Measurements from ENCODE around the gene TMPRSS6.
A peak's percentile ranks its signal among the peaks of the same experiment; 100 is the strongest.

Gene TMPRSS6

DNA sequence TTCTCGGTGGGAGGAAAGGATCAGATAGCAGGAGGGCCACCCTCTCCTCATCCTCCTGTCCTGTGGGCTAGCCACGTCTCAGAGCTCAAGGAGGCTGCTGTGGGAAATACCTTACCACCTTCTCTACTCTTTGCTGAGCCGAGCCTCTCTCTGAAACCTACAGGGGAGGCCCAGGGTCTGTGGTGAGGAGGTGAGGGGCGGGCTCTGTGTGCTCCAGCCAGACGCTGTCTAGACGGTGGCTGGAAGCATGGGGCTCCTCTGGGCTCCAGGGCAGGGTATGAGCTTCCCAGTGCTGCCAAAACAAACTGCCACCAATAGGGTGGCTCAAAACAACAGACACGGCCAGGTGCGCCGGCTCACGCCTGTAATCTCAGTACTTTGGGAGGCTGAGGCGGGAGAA is 5.5 kb upstream of the TMPRSS6 start:
- no peak for DNase-seq

DNA sequence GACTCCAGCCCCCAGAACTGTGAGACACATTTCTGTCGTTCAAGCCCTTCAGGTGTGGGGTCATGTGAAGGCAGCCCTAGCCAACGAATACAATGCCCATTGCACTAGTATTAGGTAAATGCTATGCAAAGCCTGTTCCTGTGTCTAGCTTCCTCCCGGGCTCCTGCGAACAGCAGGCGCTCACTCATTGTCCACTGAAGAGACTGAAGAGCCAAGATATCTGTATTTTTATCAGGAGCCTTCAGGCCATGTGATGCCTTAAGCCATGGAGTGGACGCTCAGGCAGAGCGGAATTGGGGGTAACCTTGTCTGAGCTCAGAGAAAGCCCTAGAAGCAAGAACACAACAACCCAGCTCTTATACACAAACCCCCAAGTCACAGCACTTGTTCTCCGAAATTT is 4.2 kb upstream of the TMPRSS6 start:
- DNase-seq: no peak

DNA sequence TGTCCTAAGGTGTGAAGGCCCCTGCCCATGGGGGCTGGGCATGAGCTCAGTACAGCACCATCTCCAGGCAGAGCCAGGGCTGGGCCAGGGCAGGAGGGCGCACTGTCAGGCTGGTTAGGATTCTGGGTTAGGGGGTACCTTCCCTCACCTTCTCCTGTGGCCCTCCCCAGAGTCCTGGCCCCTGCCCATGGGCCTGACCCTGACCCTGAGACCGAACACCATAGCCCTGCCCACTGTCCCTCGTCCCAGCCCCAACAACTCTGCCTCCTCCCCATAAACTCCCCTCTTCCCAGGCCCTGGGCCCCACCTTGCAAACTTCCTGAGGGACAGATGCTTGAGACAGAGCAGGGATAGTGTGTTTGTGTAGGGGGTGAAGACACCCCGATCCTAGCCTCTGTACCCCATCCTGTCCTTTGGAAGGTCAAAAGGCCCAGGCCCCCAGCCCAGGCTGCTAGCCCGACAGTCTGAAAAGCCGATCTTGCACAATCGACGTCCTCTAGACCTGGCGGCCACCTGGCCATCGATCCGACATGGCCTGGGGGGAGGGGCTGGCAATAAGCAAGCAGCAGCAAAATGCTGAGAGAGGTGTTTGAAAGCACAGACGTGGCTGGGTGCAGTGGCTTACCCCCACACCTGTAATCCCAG is 2.7 kb upstream of the TMPRSS6 start:
- DNase-seq: no peak

DNA sequence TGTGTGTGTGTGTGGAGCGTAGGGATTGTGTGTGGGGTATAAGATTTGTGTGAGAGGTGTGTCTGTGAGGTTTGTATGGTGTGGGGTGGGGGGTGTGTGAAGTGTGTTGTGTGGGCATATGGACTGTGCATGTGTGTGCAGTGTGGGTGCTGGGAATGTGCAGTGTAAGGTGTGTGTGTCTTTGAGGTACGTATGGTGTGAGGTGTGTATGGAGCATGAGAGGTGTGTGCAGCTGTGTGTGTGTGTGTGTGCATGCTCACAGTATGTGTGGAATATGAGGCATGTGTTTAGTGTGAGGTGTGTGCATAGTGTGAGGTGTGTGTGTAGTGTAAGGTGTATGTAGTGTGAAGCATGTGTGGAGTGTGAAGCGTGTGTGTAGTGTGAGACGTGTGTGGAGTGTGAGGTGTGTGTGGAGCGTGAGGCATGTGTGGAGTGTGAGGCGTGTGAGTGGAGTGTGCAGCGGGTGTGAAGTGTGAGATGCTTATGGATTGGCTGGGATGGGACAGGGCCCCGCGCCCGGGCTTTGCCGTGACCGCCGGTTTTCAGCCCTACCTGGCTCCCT is 1.7 kb upstream of the TMPRSS6 start:
- DNase-seq: no peak

DNA sequence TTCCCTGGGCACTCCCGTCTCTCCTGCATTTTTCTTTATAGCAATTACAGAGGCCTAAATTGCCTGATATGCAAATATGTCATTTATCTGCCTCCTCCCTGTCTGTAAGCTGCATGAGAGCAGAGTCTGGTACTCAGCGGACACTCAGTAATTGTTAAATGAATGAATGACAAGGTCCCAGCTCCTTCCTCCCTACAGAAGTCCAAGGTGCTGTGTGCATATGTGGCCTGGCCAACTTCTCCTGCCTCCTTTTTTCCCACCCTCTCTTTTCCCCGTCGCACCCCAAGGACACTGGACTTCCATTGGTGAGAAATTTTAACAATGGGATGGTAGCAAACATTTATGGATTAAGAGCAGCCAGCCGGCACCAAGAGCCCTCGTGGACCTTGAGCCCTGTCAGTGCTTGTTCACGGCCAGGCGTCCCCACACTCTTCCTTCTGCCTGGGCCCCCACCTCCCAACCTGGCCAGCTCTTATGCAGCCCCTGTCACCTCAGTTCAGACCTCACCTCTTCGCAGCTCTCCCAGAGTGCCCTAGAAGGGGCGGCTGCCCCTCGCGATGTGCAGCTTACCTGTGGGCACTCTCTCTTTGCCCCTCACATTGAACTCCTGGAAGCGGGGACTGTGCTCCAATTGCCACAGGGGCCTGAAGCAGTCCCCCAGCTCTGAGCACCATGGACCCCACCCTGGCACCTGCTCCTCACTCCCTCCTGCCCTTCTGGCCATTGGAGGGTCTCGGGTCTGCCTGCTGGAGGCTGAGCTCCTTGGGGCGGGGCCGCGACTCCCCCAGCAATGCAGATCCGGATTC is 1.5 kb downstream of the TMPRSS6 start:
- DNase-seq: no peak

DNA sequence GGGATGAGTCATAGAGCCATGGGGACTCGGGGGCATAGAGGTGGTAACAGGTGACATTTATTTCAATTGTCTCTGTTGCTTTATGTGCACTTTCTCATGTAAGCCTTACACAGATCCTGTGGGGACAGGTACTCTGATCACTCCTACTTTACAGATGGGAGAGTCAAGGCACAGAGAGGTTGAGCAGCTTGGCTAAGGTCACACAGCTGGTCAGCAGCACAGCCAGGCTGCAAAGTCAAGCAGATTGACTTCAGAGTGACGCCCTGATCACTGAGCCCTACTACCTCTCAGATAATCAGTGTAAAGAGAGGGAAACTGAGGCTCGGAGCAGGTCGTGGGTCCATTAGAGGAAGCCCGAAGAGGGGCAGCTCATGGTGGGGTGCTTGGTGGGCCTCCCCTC is 3.5 kb downstream of the TMPRSS6 start:
- no peak for DNase-seq

DNA sequence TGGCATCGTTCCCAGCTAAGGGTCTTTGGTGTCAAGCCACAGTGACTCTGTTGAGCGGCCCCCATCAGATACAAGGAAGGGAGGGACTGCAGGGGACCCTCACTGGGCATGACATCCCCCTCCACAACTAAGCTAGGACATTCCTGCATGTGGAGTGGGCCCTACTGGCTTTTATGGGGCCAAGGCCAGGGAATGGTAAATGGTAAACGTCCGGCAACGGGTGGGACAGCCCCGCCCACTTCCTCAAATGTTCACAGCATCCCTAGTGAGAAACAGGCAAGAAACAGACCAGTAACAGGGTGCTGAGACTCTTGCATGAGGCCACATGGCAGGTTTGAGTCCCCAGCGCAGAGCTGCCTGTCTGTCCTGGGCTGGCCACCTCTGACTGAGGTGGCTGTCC is 4.4 kb downstream of the TMPRSS6 start:
- DNase-seq: no peak

DNA sequence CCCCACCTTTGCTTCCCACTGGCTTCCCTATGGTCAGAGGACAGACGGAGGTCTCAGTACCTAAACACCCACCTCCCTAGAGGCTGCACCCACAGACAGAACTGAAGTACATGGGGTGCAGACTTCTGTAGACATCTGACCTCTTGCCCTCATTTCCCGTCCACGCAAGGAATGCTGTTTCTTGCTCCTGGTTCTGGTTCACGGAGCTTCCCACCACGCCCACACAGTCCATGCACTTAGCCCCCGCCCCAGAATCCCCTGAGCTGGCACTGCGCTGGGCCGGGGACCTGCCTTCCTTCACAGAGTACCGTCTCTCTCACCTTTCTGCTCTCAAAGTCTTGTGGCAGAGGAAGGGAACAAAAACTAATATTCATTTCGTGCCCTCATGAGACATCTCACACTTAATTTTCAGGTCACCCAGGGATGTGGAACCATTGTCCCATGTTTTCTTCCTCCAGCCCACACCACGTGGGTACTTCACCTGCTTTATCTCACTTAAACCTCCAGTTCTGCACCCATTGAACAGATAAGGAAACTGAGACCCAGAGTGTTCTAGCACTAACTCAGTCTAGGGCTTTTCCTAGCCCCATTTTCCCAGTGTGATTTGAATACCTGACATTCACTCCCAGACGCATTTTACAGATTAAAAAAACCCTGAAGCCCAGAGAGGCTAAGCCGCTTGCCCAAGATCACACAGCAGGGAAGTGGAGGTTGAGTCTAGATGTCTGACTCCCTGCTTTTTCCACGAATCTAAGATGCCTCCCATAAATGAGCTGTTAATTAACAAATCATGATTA is 5.7 kb downstream of the TMPRSS6 start:
- DNase-seq: no peak

DNA sequence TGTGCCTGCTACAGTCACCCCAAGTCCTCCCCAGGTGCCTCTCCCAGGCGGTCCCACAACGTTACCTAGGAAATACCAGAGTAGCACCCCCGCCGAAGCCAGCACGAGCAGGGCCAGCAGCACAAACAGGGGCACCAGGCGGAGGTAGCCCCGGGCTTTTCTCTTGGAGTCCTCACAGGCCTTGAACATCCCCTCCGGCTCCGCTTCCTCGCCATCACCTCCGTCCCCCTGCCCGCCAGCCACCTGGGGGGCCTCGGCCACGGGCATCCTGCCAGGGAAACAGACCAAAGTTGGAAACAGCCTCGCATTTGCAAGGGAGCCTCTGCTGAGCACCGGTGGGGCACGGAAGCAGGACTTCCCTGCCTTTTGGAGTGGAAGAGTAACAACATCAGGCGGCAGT is 6.4 kb downstream of the TMPRSS6 start:
- no peak for DNase-seq

DNA sequence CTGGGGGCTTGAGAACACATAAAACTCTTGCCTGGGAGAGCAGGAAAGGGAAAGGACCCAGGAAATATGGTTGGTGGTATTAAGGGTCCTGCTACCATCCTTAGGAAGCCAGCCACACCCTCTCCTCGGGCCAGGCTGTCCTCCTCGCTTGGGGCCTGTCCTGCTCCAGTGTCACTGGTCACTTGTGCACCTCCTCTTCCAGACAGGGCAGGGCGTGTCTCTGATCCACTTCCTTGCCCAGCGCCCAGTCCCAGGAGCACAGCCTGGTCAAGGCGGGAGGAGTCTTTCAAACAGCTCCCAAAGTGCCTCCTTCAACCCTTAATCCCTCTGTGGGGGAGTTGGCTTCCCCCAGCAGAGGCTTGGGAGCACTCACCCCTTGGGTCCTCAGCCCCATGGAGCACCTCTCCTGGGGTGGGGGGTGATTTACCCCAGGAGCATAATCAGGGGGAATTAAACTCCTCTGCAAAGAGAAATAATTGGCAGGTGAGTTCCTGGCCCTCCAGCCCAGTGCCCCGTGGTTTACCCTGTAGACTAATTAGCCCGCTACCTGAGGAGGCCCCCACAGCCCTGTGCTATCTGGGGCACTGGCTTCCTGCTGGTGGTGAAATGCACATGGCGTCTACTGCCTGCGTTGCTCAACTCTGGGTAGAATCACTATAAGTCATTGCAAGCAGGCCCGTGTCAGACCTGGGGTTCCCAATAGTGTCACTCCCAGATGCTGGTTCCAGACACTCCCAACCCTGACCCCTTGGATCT is 8.0 kb downstream of the TMPRSS6 start:
- no peak for DNase-seq

DNA sequence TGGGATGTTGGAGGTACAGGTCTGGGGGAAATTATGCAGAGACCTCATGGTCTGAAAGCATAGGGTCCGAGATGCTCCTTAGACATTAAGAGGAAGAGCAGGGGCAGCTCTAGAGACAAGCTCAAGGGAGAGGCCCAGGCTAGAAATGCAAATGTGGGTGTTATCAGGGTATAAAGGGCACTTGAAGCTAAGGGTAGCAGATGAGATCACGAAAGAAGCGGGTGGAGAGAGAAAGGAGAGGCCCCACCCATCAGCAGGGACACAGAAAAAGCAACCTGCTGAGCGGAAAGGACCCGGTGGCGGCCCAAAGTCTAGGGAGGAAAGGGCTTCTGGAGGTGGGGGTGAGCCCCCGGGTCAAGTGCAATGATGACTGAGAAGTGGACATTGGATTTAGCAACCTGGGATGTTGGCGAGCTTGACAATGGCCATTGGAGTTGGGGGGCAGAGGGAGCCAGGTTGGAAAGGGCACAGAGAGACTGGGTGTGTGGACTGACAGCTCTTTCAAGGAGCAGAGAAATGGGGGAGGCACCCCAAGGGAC is 8.9 kb downstream of the TMPRSS6 start:
- DNase-seq: no peak

DNA sequence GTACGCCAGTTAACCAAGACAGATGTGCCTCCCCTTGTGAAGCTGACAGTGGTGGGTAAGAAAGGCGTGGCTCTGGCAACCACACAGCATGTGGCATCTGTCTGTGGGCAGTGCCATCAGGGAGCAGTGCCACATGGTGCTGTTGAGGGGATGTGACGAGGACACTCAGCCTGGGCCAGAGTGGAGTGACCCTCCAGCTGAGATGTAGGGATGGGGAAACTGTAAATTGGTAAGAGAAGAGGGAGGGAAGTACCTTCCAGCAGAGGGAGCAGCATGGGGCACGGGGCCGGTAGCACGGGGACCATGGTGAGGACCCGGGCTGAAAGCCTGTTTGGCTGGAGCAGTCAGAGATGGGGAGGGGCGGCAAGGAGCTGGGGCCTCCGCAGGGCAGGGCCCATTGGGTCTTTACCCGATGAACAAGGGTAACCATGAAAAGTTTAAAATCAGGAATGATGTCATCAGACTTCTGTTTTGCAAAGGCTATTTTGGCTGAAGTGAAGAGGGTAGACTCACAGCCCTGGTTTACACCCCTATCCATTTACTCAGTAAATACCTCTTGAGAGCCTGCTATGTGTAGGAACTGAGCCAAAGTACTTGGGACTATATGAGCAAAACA is 10.4 kb downstream of the TMPRSS6 start:
- DNase-seq: no peak

DNA sequence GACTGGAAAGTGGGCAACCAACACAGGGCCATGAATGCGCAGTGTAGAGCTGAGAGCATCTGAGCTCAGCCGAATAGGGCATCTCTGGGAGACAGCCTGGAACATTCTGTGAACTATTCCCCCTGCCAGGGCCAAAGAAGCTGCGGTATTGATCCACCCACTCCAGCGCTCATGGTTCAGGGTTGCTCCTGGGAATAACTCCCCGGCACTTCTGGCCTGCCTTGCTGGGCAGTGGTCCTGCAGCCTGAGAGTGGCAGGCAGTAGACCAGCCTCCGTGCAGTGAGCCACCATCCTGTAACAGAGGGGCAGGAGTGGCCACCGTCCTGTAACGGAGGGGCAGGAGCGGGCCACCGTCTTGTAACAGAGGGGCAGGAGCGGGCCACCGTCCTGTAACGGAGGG is 12.2 kb downstream of the TMPRSS6 start:
- DNase-seq: no peak

DNA sequence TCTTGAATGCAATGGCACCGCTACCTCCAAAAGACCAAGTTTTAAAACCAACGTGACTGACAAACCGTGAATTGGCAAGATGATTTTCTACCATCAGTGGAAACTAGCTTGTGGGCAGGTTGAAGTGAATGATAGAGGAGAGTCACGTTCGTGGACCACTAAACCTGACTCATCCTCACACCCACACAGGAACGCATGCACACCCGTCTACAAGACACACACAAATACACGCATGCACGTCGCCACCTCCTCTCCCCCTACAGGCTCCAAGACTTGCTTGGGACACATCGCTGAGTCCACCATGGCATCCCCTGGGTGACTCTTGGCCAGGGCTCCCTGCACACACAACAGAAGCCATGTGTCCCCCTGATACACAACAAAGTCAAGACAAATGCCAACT is 14.4 kb downstream of the TMPRSS6 start:
- no peak for DNase-seq

DNA sequence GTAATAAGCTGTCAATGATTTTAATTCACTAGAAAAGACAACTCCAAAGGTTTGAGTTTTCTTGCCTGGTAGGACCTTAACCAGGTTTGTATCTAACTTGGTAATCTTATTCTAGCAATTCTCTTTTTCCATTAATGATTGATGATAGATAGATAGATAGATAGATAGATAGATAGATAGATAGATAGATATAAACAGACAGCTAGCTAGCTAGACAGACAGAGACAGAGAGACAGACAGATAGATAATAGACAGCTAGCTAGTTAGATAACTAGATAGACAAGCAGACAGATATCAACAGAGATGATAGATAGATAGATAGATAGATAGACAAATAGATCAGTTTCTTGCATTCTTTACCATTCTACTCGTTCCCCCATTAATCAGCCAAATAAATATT is 15.3 kb downstream of the TMPRSS6 start:
- DNase-seq: no peak

DNA sequence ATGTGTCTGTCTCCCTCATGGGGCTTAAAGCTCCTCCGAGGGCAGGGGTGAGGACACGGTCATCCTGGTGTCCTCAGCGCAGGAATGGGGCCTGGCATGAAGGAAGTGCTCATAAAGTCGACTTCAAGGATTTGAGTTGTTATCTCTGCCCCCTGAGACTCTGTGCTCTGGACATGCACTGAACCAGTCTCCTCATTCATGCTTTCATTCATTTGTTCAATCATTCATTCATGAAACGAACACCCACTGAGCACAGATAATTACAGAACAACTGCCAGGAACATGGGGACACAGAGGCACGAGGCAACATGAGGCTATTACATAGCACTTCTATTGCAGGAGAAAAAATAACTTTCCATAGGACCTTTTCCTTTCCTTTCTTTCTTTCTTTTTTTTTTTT is 16.5 kb downstream of the TMPRSS6 start:
- DNase-seq: no peak

DNA sequence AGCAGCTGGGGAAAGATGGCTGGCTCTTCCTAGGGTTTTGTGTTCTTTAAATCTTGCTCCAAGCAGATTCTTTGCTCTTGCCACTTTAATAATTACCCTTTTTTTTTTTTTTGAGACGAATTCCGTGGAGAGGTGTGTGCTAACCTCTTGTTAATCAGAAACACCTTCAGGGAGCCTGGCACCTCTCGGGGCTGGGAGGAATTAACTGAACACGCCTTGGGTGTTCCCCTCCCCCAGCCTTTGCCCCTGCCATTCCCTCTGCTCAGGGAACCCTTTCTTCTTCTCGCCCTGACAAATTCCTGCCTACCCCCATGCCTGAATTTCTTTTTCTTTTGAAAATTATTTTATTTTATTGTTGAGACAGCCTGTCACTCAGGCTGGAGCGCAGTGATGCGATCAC is 17.5 kb downstream of the TMPRSS6 start:
- DNase-seq: no peak

DNA sequence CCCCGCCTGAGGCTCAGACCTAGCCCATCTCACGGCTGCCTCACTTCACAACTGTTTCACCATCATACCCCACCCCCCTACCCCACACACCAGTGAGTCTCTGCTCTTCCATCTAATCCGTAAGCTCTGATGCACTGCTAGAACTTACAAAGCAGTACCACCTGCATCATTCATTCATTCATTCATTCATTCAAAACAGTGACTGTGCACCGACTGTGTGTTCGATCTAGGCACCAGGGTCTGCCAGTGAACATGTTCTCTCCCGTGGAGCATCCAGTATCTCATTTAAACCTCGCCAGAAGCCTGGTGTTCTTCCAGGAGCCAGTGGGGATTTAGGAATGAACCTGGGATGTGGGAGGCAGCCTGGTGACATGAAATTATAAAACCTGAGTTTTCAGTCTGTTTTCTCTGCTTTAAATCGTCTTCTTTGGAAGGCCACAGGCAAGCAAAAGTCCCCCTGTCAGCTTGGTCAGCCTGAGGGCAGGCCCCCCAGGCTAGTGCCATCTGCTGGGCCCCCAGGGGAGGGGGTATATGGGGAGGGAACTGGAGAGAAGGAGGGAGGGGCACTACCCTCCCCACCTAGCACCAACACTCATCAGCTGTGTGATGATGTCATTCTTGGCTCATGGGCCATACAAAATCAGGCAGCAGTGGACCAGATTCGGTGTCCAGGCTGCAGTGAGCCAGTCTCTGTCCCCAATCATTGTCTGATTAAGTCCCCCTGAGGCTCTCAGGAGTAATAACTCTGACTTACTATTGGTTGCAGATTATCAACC is 18.4 kb downstream of the TMPRSS6 start:
- DNase-seq: no peak

DNA sequence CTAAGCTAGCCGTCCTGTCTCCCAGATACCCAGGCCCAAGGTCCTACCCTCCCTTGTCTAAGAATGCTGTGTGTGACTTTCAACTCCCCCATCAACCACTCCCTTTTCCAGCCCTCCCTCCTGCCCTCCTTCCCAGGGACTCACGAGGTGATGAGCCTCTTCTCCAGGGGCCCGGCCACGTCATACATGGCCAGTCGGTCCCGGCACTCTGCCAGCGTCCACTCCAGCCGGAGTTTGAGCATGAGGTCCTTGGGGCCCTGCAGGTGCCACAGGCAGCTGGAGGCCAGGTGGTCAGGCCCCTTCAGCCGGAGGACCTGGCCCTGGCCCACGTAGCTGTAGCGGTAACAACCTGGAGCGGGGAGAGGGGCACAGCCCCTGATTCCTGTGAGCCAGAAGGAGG is 20.1 kb downstream of the TMPRSS6 start:
- no peak for DNase-seq

DNA sequence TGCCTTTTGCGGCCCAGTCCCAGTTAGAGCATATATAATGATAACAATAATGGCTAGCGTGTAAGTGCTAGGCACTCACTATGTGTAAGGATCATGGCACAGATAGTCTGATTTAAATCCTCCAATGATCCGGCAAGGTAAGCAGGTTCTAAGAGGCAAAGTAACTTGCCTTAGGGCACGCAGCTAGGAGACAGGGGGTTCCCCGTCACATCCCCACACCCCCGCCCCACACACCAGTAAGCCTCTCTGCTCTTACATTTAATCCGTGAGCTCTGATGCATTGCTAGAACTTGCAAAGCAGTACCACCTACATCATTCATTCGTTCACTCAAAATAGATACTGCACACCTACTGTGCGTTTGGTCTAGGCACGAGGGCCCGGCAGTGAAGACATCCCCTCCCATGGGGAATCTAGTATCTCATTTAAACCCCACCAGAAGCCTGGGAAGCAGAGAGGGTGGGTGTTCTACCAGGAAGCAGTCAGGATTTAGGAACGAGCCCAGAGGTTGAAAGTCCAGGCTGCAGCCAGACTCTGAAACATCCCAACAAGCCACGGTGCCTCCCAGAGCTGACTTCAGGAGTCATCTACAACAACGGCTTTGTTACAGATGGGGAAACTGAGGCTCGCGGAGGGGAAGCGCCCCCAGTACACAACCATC is 20.6 kb downstream of the TMPRSS6 start:
- no peak for DNase-seq

DNA sequence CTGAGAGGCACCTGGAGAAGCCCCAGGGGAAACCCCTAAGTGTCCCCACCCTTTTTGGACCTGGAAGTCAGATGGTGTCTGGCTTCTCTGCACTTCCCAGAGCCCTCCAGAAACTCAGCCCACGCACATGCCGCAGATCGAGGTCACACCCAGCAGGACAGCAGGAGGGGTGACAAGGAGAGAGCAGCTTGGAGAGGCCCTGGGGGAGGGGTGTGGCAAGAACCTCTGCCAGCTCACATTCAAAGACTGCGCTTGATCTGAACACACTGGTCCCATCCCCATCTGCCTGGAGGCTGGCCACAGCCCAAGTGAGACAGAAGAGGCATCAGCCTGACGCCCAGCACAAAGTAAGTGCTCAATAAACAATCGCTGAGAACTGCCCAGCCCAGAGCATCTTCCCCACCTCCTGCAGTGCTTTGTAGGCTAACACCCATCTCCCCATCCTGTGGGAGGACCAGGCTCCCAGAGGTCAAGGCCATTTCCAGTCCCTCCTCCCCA is 21.4 kb downstream of the TMPRSS6 start:
- DNase-seq: peak; percentile 21

Data from fibroblast of skin of right quadriceps (primary cell).